ENCODE data around the gene DHODH.
A peak's percentile ranks its signal among the peaks of the same experiment; 100 is the strongest.
"Not testable (repeated sequence)": the region's sequence is repeated elsewhere in the genome, so short reads cannot be mapped to it uniquely, and the experiment has no call there.

The DHODH gene

GRCh38 chr16:71986131-71986530 is 22.4 kb upstream of the DHODH start:
- no peaks in the 10 kb centered on the region for H3K4me1 ChIP-seq (ENCODE audit: control insufficient read depth, insufficient read depth, low read length)
- CTCF ChIA-PET, result no interaction called here
- no peaks in the 10 kb centered on the region for H3K9me3 ChIP-seq (ENCODE audit: control insufficient read depth, insufficient read depth, low read depth, low read length)
- no peak for TF ChIP-seq KLF16 (tag by site-specific recombination; IDR thresholded peaks at IDR 0.05)
- TF ChIP-seq ZNF571 (tag by site-specific recombination; IDR thresholded peaks at IDR 0.05), result no peak
- no peak for TF ChIP-seq ZNF776 (tag by site-specific recombination; IDR thresholded peaks at IDR 0.05; ENCODE audit: borderline replicate concordance)
- no peak for TF ChIP-seq ZNF148 (tag by site-specific recombination; IDR thresholded peaks at IDR 0.05; ENCODE audit: borderline replicate concordance)
- H3K36me3 ChIP-seq (ENCODE audit: control insufficient read depth in 2 of 2, insufficient read depth in 1 of 2, low read length in 2 of 2), result no peaks in the 10 kb centered on the region
- no peak overlapping the region for H3K4me3 ChIP-seq (ENCODE audit: low read depth, low read length)
- POLR2A ChIA-PET, result no interaction called here
- no peak overlapping the region for H3K27ac ChIP-seq (ENCODE audit: extremely low read depth, low read depth, low read length)

- no peaks in the 10 kb centered on the region for H3K36me3 ChIP-seq (ENCODE audit: control insufficient read depth in 2 of 2, insufficient read depth in 1 of 2, low read length in 2 of 2)
- H3K9me3 ChIP-seq (ENCODE audit: control insufficient read depth, insufficient read depth, low read depth, low read length), result no peaks in the 10 kb centered on the region
- H3K27ac ChIP-seq (ENCODE audit: extremely low read depth, low read depth, low read length), result no peak overlapping the region
- ChIA-PET POLR2A (no interaction called here), CTCF (no interaction called here)
- H3K4me3 ChIP-seq (ENCODE audit: low read depth, low read length), result no peak overlapping the region
- no peaks in the 10 kb centered on the region for H3K4me1 ChIP-seq (ENCODE audit: control insufficient read depth, insufficient read depth, low read length)
- no peak for TF ChIP-seq ZNF610 (tag by site-specific recombination; IDR thresholded peaks at IDR 0.05; ENCODE audit: borderline replicate concordance)
- no peak for TF ChIP-seq ZNF544 (tag by site-specific recombination; IDR thresholded peaks at IDR 0.05)
- TF ChIP-seq ZNF776 (tag by site-specific recombination; IDR thresholded peaks at IDR 0.05; ENCODE audit: borderline replicate concordance), result no peak
- TF ChIP-seq CTCF (tag by site-specific recombination; IDR thresholded peaks at IDR 0.05), result no peak
- TF ChIP-seq ZNF132 (tag by site-specific recombination; IDR thresholded peaks at IDR 0.05; ENCODE audit: borderline replicate concordance), result no peak
- TF ChIP-seq ZNF248 (tag by site-specific recombination; IDR thresholded peaks at IDR 0.05), result no peak
- TF ChIP-seq KLF8 (tag by site-specific recombination; IDR thresholded peaks at IDR 0.05), result no peak
- no peak for TF ChIP-seq ZNF529 (tag by site-specific recombination; IDR thresholded peaks at IDR 0.05; ENCODE audit: insufficient replicate concordance)
- no peak for TF ChIP-seq ZNF585B (tag by site-specific recombination; IDR thresholded peaks at IDR 0.05)
- TF ChIP-seq REST (tag by site-specific recombination; IDR thresholded peaks at IDR 0.05), result no peak
These were observed 13.5 kb upstream of the DHODH start for GRCh38 chr16:71995038-71995437.

- POLR2A ChIA-PET; H3K4me1 ChIP-seq (ENCODE audit: control insufficient read depth, insufficient read depth, low read length); H3K27ac ChIP-seq (ENCODE audit: extremely low read depth, low read depth, low read length); H3K4me3 ChIP-seq (ENCODE audit: low read depth, low read length); H3K36me3 ChIP-seq (ENCODE audit: control insufficient read depth in 2 of 2, insufficient read depth in 1 of 2, low read length in 2 of 2); H3K9me3 ChIP-seq (ENCODE audit: control insufficient read depth, insufficient read depth, low read depth, low read length): not testable (repeated sequence)
- CTCF ChIA-PET, result interaction anchor here (1.7 kb wide), 1 partner anchor 36 kb away, joined by 5 read pairs; no protein-coding TSS in a partner anchor
- TF ChIP-seq OVOL3 (tag by site-specific recombination; IDR thresholded peaks at IDR 0.05), result peak; percentile 63; the same call in 1 of the 2 replicates
- TF ChIP-seq ZBTB11 (tag by site-specific recombination; conservative IDR thresholded peaks at IDR 0.05; ENCODE audit: low read depth), result peak; percentile 83
- TF ChIP-seq ZNF558 (tag by site-specific recombination; IDR thresholded peaks at IDR 0.05), result 0 out of 2 replicates have a peak, but pooled peaks have one; percentile 48
- peak; percentile 82 for TF ChIP-seq ZNF555 (tag by site-specific recombination; conservative IDR thresholded peaks at IDR 0.05)
- peak; percentile 72 for TF ChIP-seq ZNF433 (tag by site-specific recombination; IDR thresholded peaks at IDR 0.05; ENCODE audit: low read depth)
- TF ChIP-seq ZBTB21 (tag by site-specific recombination; IDR thresholded peaks at IDR 0.05), result peak; percentile 57; the same call in 1 of the 2 replicates
- peak; percentile 64; the same call in 1 of the 2 replicates for TF ChIP-seq ZNF664 (tag by site-specific recombination; IDR thresholded peaks at IDR 0.05)
- TF ChIP-seq ZNF19 (tag by site-specific recombination; IDR thresholded peaks at IDR 0.05; ENCODE audit: low read depth), result 0 out of 2 replicates have a peak, but pooled peaks have one; percentile 22
These were observed 11.0 kb upstream of the DHODH start for GRCh38 chr16:71997578-71997977.
